Forelimb muscle (tissue), 1 donor: Measurements from ENCODE around the gene PCBD2. TPM values are rescaled to one million over a fixed set of nuclear protein-coding genes. Genes with fewer than 3 reads are reported as not detected.
"Not testable (repeated sequence)": the region's sequence is repeated elsewhere in the genome, so short reads cannot be mapped to it uniquely, and the experiment has no call there.

Source experiments
- DNase-seq: peaks from one replicate; pipeline ENCODE4 v3.0.0-alpha.2; 2013; ENCODE audit warnings: low read depth
- polyA plus RNA-seq: library from polyadenylated mRNA; unstranded; fragments of 120-200 nt; gene quantifications from one replicate; pipeline ENCODE4 v1.2.1, GENCODE V29; 2013; ENCODE audit not compliant: insufficient read length

Gene PCBD2
- polyA plus RNA-seq: 10.2 TPM

DNA sequence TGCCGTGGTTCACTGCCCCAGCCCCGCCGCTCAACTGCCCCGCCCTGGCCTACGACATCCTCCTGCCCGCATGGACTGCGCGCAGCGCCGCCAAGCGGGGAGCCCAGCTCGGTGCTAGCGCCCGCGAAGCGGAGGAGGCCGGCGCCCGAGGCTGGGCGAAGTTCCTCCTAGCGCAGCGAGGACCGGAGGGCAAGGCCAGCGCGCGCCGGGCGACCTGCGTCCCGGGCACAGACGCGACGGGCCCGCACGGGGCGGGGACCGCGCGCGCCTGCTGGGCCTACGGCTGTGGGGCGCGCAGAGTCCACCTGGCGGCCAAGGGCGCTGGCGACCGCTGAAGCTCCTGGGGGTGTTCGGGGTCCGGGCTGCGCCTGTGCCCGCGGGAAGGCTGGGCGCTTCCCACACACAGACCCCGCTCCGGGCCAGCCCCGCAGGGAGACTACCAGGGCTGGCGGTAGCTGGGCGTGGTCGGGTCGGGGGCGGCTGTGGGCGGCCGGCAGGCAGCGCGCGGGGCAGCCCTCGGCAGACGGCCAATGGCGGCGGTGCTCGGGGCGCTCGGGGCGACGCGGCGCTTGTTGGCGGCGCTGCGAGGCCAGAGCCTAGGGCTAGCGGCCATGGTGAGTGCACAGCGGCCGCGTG, at the start of gene PCBD2:
Gene PCBD2, plus strand, starts transcription at position 522 of the 636 bp plus-strand sequence. Its CDS starts 9 bp downstream, at position 531.
- peak; percentile 75 for DNase-seq

- DNase-seq: not testable (repeated sequence)
Observed at GRCh38 chr5:134856465-134856864, 48.5 kb upstream of the PCBD2 start.

DNA sequence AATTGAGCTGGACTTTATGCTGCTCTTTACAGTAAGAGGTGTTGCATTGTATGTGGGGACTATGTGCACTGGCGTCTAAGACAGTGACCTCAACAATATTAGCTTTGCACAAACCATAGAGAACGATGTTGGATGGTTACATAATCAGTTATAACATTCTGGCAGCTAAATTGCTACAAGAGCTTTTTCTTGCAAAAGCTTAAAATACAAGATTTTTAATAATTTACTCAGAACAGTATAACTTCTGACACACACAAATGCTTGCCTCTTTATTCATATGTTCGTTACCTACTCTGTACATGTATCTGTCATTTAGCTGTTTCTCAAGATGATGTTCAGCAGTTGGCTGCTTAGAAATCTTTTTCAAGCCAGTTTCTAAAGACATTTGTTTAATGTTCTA, 47.5 kb upstream of the PCBD2 start:
- DNase-seq: no peak

- no peak for DNase-seq
Observed at GRCh38 chr5:134864707-134865106, 40.2 kb upstream of the PCBD2 start.

GRCh38 chr5:134873494-134873893, 31.4 kb upstream of the PCBD2 start:
- no peak for DNase-seq

DNA sequence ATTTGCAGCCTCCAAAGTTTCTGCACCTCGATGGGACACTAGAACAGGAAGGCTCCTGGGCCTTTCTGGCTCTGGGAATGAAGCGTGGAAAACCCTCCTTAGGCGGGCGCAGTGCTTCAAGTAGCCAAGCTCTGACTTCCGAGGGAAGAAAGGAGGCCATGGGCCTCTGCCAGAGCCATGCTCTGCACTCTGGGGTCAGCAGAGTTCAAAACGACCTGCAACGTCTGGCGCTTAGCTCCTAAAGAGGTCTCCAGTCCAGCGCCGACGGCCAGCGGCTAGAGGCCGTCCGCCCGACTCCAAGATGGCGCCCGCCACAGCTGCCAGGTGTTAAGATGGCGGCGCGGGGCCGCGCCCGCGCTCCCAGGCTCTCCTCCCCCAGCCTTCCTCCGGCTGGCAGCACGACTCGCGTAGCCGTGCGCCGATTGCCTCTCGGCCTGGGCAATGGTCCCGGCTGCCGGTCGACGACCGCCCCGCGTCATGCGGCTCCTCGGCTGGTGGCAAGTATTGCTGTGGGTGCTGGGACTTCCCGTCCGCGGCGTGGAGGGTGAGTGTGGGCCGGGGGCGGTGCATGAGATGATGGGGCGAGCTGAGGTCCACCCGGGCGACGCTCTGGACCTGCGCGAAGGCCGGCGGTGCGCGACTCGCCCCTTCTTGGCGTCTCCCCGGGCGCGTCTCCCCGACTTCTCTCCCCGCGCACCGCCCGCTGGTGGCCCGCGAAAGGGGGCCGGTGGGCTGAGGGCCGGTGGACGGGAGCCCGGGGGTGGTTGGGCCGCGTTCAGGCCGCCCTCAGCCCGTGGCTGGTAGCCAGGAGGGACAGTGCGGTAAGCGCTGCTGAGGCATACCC, 30.7 kb upstream of the PCBD2 start, which contains the start of gene TXNDC15:
Gene TXNDC15, plus strand, starts transcription at position 385 of the 844 bp plus-strand sequence. Its CDS starts 57 bp downstream, at position 442.
- peak; percentile 78 for DNase-seq

DNA sequence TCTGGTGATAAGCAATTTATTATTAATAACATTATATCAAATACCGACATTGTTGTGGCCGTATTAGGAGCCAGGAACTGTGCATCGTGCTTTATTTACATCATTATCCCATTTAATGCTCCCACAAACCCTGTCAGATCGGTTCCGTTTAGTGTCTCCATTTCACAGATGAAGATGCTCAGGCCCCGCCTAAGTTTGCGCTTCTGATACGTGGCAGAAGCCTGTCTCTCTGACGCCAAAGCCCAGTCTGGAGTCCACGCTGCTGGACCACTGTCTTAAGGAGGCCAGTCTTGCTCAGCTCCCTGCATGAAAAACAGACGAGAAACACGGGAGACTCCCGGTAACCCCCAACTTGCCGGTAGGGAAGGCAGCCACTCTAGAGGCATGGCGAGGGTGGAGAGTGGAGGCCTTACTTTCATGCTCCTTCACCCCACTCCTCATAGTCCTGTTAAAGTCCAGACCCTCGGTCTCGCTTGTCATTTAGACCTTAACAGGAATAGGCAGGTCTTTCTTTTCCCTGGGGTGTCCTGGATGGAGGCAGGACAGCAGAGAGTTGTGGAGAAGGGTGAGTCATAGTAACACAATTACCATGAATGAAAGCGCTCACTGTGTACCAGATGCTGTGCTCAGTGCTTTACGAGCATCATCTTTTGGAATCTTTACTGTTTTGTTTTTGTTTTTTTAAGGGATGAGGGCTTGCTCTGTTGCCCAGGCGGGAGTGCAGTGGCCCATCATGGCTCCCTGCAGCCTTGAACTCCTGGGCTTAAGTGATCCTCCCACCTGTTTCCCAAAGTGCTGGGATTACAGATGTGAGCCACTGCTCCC, 29.9 kb upstream of the PCBD2 start:
- peak; percentile 83 for DNase-seq

GRCh38 chr5:134877159-134877558, 27.8 kb upstream of the PCBD2 start:
- DNase-seq: no peak

DNA sequence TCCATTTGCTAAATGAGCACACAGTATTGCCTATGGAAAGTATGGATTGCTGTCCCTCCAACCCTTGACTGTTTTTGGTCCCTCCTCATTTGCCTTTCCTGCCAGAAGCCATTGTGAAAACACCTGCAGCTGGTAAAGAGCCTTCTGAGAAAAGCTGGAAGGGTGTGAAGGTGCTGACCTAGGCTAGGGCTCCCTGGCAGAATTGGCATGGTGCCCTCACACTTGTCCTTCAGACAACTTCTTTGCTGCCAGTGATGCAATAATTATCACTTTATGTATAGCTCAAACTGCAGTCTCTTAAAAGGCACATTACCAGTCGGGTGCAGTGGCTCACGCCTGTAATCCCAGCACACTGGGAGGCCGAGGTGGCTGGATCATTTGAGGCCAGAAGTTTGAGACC, 26.5 kb upstream of the PCBD2 start:
- no peak for DNase-seq

DNA sequence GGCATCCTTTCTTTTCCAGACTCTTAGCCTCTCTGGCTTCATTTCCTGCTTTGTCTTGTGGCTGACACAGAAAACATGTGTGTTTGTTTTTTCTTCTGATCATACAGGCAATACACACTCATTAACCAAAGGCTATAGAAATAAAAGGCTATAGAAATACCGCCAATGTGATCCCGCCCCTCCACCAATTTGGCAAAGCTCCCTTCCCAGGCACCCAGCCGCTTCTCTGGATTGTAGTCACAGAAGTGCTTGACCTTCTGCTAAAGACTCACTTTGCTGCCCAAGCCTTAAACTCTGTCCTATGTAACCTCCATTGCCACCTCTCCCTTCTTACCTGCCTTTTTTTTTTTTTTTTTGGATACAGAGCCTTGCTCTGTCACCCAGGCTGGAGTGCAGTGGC, 25.5 kb upstream of the PCBD2 start:
- no peak for DNase-seq

DNA sequence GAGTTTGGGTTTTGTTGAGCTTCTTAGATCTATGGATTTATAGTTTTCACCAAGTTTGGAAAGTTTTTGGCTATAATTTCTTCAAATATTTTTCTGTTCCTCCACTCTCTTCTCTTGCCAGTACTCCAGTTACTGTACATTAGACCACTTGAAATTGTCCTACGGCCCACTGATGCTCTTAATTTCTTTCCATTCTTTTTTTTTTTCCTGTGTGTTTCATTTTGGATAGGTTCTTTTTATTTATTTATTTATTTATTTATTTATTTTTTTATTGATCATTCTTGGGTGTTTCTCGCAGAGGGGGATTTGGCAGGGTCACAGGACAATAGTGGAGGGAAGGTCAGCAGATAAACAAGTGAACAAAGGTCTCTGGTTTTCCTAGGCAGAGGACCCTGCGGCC, 24.0 kb upstream of the PCBD2 start:
- DNase-seq: not testable (repeated sequence)

GRCh38 chr5:134881711-134882110, 23.2 kb upstream of the PCBD2 start:
- DNase-seq: not testable (repeated sequence)

DNA sequence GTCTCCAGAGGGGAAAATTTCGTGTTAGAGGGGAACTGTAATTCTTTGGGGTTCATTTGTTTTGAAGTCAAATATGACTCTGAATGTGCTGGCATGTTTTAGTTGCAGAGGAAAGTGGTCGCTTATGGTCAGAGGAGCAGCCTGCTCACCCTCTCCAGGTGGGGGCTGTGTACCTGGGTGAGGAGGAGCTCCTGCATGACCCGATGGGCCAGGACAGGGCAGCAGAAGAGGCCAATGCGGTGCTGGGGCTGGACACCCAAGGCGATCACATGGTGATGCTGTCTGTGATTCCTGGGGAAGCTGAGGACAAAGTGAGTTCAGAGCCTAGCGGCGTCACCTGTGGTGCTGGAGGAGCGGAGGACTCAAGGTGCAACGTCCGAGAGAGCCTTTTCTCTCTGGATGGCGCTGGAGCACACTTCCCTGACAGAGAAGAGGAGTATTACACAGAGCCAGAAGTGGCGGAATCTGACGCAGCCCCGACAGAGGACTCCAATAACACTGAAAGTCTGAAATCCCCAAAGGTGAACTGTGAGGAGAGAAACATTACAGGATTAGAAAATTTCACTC, 17.3 kb upstream of the PCBD2 start:
- DNase-seq: no peak

- DNase-seq: no peak
Observed at GRCh38 chr5:134889335-134889734, 15.6 kb upstream of the PCBD2 start.

DNA sequence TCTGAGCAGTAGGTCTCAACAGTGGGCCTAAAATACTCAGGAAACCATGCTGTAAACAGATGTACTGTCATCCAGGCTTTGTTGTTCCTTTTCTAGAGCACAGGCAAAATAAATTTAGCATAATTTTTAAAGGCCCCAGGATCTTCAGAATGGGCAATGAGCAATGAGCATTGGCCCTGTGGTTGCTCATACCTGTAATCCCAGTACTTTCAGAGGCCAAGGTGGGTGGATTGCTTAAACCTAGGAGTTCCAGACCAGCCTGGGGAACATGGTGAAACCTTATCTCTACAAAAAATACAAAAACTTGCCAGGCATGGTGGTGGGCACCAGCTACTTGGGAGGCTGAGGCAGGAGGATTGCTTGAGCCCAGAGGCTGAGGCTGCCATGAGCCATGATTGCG, 13.5 kb upstream of the PCBD2 start:
- DNase-seq: no peak

DNA sequence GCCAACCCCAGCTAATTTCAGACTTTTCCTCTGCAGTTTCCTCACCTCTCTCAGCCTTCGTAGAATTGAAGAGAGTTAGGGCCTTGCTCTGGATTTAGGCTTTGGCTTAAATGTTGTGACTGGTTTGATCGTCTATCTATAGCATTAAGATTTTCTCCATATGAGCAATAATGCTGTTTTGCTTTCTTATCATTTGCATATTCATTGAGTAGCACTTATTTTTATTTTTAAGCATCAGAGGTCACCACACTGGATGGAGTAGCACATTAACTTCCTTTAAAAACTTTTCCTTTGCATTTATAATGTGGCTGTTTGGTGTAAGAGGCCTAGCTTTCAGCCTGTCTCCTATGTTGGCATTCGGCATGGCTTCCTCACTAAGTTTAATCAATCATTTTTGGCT, 12.6 kb upstream of the PCBD2 start:
- no peak for DNase-seq

DNA sequence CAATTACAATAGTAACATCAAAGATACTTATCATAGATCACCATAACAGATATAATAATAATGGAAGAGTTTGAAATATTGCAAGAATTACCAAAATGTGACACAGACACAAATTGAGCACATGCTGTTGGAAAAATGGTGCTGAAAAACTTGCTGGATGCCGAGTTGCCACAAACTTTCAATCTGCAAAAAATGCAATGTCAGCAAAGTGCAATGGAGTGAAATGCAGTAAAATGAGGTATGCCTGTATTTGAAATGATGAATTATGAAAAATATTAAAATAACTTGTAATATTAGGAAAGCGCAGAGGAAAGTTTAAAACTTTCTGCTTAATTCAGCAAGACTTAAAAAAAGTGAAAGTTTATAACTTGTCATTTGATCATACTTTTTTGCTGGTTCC, 12.0 kb upstream of the PCBD2 start:
- DNase-seq: no peak

- no peak for DNase-seq
Observed at GRCh38 chr5:134893748-134894505, 11.0 kb upstream of the PCBD2 start.

- DNase-seq: no peak
Observed at GRCh38 chr5:134902071-134902801, 2.7 kb upstream of the PCBD2 start.

DNA sequence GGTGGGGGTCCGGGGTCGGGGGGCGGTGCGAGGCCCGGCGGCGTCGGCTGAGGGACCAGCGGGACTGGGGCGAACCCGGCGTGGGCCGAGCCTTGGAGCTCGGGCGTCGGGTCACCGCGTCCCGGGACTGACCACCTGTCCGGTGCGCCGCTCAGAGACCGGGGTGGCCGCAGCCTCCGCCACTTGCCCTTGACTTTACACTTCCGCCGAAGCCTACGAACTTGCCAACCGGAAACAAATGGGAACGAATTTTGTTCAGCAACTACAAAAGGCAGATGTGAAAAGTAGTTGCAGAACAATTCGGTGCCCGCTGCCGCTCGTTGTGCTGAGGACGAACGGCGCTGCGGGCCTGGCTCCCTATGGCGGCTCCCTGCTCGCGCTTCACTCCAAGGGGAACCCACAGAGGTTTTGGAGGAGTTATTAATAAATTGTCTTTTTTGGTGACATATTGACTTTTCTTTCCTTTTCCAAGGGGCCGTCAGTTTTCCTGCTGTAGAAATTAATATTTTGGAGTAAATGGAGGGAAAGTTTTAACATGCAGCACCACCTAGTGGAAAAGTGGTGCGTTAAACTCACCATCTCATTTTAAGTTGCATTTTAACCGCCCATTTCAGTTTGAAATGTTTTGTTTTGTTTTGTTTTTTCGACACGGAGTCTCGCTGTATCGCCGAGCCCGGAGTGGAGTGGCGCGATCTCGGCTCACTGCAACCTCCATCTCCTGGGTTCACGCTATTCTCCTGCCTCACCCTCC, 490 bp downstream of the PCBD2 start:
- peak; percentile 72 for DNase-seq
